NCI-H460 (cell line): Measurements from ENCODE around the gene TXNDC11. TPM values are rescaled to one million over a fixed set of nuclear protein-coding genes. Genes with fewer than 3 reads are reported as not detected.

ENCODE experiments used
- DNase-seq: peaks from one replicate; pipeline ENCODE4 v3.0.0-alpha.2; 2016; ENCODE audit warnings: low read depth; ENCODE audit errors: extremely low read depth
- total RNA-seq: library from RNA; depleted of rRNA; stranded (reverse); fragments of >200 nt; shearing (Covaris generic); gene quantifications from 2 replicates; pipeline ENCODE4 v1.2.3, GENCODE V29; 2014

The TXNDC11 gene
- total RNA-seq, 1 experiment from 2014 or later: 32.9 TPM

GRCh38 chr16:11692651-11693050 is 50.0 kb downstream of the TXNDC11 start:
- no peak for DNase-seq

- no peak for DNase-seq
Measured at GRCh38 chr16:11692171-11692570, 50.5 kb downstream of the TXNDC11 start.

- DNase-seq: no peak
Measured at GRCh38 chr16:11691771-11692170, 50.9 kb downstream of the TXNDC11 start.

GRCh38 chr16:11691235-11691634 is 51.4 kb downstream of the TXNDC11 start:
- no peak for DNase-seq

- DNase-seq: no peak
Measured at GRCh38 chr16:11689031-11689840, 53.4 kb downstream of the TXNDC11 start.

GRCh38 chr16:11688520-11688886 is 54.2 kb downstream of the TXNDC11 start:
- DNase-seq: no peak

- no peak for DNase-seq
Measured at GRCh38 chr16:11687601-11688519, 54.8 kb downstream of the TXNDC11 start.

GRCh38 chr16:11686713-11687380 is 55.8 kb downstream of the TXNDC11 start:
- DNase-seq: no peak

GRCh38 chr16:11685844-11686618 is 56.6 kb downstream of the TXNDC11 start:
- no peak for DNase-seq

- DNase-seq: no peak
Measured at GRCh38 chr16:11684231-11685025, 58.2 kb downstream of the TXNDC11 start.

- DNase-seq: no peak
Measured at GRCh38 chr16:11683145-11683544, 59.5 kb downstream of the TXNDC11 start.

- DNase-seq: no peak
Measured at GRCh38 chr16:11682655-11683096, 60.0 kb downstream of the TXNDC11 start.

- no peak for DNase-seq
Measured at GRCh38 chr16:11681976-11682654, 60.5 kb downstream of the TXNDC11 start.

- no peak for DNase-seq
Measured at GRCh38 chr16:11681556-11681955, 61.1 kb downstream of the TXNDC11 start.

GRCh38 chr16:11679941-11680911 is 62.4 kb downstream of the TXNDC11 start:
- no peak for DNase-seq

GRCh38 chr16:11679250-11679649 is 63.4 kb downstream of the TXNDC11 start:
- no peak for DNase-seq

- DNase-seq: no peak
Measured at GRCh38 chr16:11677959-11678881, 64.4 kb downstream of the TXNDC11 start.
